Endothelial cell of umbilical vein (primary cell): Measurements from ENCODE around the gene RSF1. TPM values are rescaled to one million over a fixed set of nuclear protein-coding genes. Genes with fewer than 3 reads are reported as not detected.

ENCODE experiments used
- BruUV-seq: library from RNA; stranded (reverse); fragments of 400-500 nt; replicated peaks from 2 replicates; lab custom pipeline; 2021; lab: Mats Ljungman, UMichigan
- CTCF ChIA-PET: fragments of 300-600, 350-600 bp; sonication (Branson Sonifier 250); formaldehyde crosslinking; loops from one replicate; lab custom pipeline; 2021; ENCODE audit warnings: antibody characterized with exemption, inconsistent platforms; lab: Charles Lee
- POLR2A ChIA-PET: fragments of 300-600, 350-600 bp; sonication (Branson Sonifier 250); formaldehyde crosslinking; loops from one replicate; lab custom pipeline; 2021; ENCODE audit warnings: antibody characterized with exemption, inconsistent platforms; lab: Charles Lee
- DNase-seq: peaks from one replicate; pipeline ENCODE4 v3.0.0-alpha.2; 2011; ENCODE audit warnings: low read depth, low spot score
- FAIRE-seq: peaks from 2 replicates; lab custom pipeline; 2011; peaks lifted over from hg19 to GRCh38; lab: Jason Lieb, UNC
- H2AFZ ChIP-seq: 2 replicates; pipeline ENCODE4 v1.6.0; 2012; ENCODE audit warnings: low read depth, low read length, control low read depth, inconsistent platforms
- H3K27ac ChIP-seq: 2 replicates; pipeline ENCODE4 v1.5.1; 2011; ENCODE audit warnings: low read depth, mild to moderate bottlenecking, control low read depth, low read length, moderate library complexity; ENCODE audit not compliant: insufficient read depth
- H3K27me3 ChIP-seq, 2 experiments: 2 replicates each; pipeline versions ENCODE4 v1.6.0 to v1.6.1; 2011; ENCODE audit warnings: low read length in 2 of 2, mixed read lengths in 1 of 2; ENCODE audit not compliant: control insufficient read depth in 2 of 2, insufficient read depth in 2 of 2
- H3K36me3 ChIP-seq, 2 experiments: 2 replicates in 1 of 2; 3 replicates in 1 of 2; pipeline ENCODE4 v1.5.1; 2011; ENCODE audit warnings: low read length in 2 of 2, mild to moderate bottlenecking in 1 of 2, moderate library complexity in 1 of 2; ENCODE audit not compliant: control insufficient read depth in 2 of 2, insufficient read depth in 2 of 2; ENCODE audit errors: extremely low read depth in 1 of 2
- H3K4me1 ChIP-seq: 3 replicates; pipeline ENCODE4 v1.5.1; 2011; ENCODE audit warnings: mild to moderate bottlenecking, low read length; ENCODE audit not compliant: control insufficient read depth, insufficient read depth; ENCODE audit errors: extremely low read depth
- H3K4me2 ChIP-seq: 2 replicates; pipeline ENCODE4 v1.6.1; 2011; ENCODE audit warnings: low read length, control low read depth, mixed read lengths; ENCODE audit not compliant: insufficient read depth
- H3K4me3 ChIP-seq, 3 experiments: fragments of 200-600 bp in 1 of 3; sonication (generic), shearing (Covaris generic) in 1 of 3; replicated peaks in 1 of 3; 2 replicates each; pipeline ENCODE4 v1.5.1; 2011 to 2016; ENCODE audit warnings: control low read depth in 3 of 3, low read length in 3 of 3, mild to moderate bottlenecking in 2 of 3, inconsistent platforms in 1 of 3, low read depth in 1 of 3, moderate library complexity in 1 of 3; ENCODE audit not compliant: insufficient read depth in 1 of 3
- H3K79me2 ChIP-seq: 2 replicates; pipeline ENCODE4 v1.6.0; 2012; ENCODE audit warnings: low read length, inconsistent platforms; ENCODE audit not compliant: control insufficient read depth, insufficient read depth
- H3K9ac ChIP-seq: replicated peaks from 2 replicates; pipeline ENCODE3; 2011; ENCODE audit warnings: low read length, control low read depth; ENCODE audit not compliant: insufficient read depth; ENCODE audit errors: extremely low read depth
- H3K9me1 ChIP-seq: replicated peaks from 3 replicates; pipeline ENCODE4 v1.6.0; 2011; ENCODE audit warnings: mild to moderate bottlenecking, low read length; ENCODE audit not compliant: control insufficient read depth, insufficient read depth; ENCODE audit errors: extremely low read depth
- H3K9me3 ChIP-seq: replicated peaks from 2 replicates; pipeline ENCODE4 v1.5.1; 2012; ENCODE audit warnings: low read length, inconsistent platforms; ENCODE audit not compliant: control insufficient read depth, insufficient read depth
- H4K20me1 ChIP-seq: replicated peaks from 2 replicates; pipeline ENCODE3; 2011; ENCODE audit warnings: mild to moderate bottlenecking, low read length; ENCODE audit not compliant: control insufficient read depth, insufficient read depth; ENCODE audit errors: extremely low read depth
- EZH2 ChIP-seq: IDR thresholded peaks from 2 replicates; pipeline ENCODE4 v1.6.1; 2012; ENCODE audit warnings: borderline replicate concordance, low read depth, mild to moderate bottlenecking, moderate library complexity, low read length, inconsistent platforms; ENCODE audit not compliant: severe bottlenecking
- FOS ChIP-seq: IDR thresholded peaks from 2 replicates; pipeline ENCODE4 v1.6.1; 2011; ENCODE audit warnings: mild to moderate bottlenecking, low read length, moderate library complexity, borderline replicate concordance; ENCODE audit not compliant: insufficient read depth
- GATA2 ChIP-seq: IDR thresholded peaks from 2 replicates; pipeline ENCODE4 v1.7.0; 2011; ENCODE audit warnings: low read depth, mild to moderate bottlenecking, moderate library complexity, mixed read lengths, low read length; ENCODE audit not compliant: insufficient read length, insufficient read depth
- JUN ChIP-seq: IDR thresholded peaks from 2 replicates; pipeline ENCODE4 v1.6.1; 2011; ENCODE audit warnings: borderline replicate concordance, low read depth; ENCODE audit not compliant: insufficient read length, insufficient read depth
- MYC ChIP-seq: IDR thresholded peaks from one replicate; pipeline ENCODE4 v1.6.1; 2011; ENCODE audit warnings: mild to moderate bottlenecking, low read depth, low read length
- POLR2A ChIP-seq: IDR thresholded peaks from 2 replicates; pipeline ENCODE4 v1.6.1; 2012; ENCODE audit warnings: low read depth, mild to moderate bottlenecking, control low read depth, low read length
- POLR2AphosphoS5 ChIP-seq: IDR thresholded peaks from 2 replicates; pipeline ENCODE4 v1.6.1; 2012; ENCODE audit warnings: low read depth, mild to moderate bottlenecking, control low read depth, low read length, moderate library complexity; ENCODE audit not compliant: insufficient read depth
- dilution Hi-C: fragments of 300-500 bp; cut with MboI; formaldehyde crosslinking; loops from one replicate; pipeline ENCODE4 v1.15.0; 2019; ENCODE audit warnings: low sequenced_read_pairs; ENCODE audit not compliant: extremely low pct_ligation_motif_present
- intact Hi-C: fragments of 100-400 bp; cut with micrococcal nuclease; formaldehyde crosslinking; loops from one replicate; pipeline ENCODE4 v1.10.0; 2022
- polyA plus RNA-seq, 4 experiments: library from polyadenylated mRNA; depleted of rRNA in 3 of 4; stranded (reverse) in 3 of 4; unstranded in 1 of 4; fragments of >200 nt; gene quantifications; 2 replicates each; pipeline versions ENCODE4 v1.2.1 to v1.2.3, GENCODE V29; 2011 to 2012; ENCODE audit warnings: missing spikeins in 1 of 4
- total RNA-seq: library from RNA; stranded (reverse); gene quantifications from 2 replicates; pipeline ENCODE4 v1.2.3, GENCODE V29; 2021
- TF ChIP-seq, protein P1 (sequence below): IDR thresholded peaks from 2 replicates; pipeline ENCODE4 v1.6.1; 2011; ENCODE audit not compliant: insufficient read depth, insufficient read length
- TF ChIP-seq, protein P2 (sequence below), 2 donors: IDR thresholded peaks; 1 replicate in 1 of 2; 2 replicates in 1 of 2; pipeline ENCODE4 v1.5.1; 2011; ENCODE audit warnings: low read length in 2 of 2, mild to moderate bottlenecking in 2 of 2, moderate library complexity in 2 of 2, control low read depth in 1 of 2, inconsistent platforms in 1 of 2, low read depth in 1 of 2; ENCODE audit not compliant: insufficient read depth in 1 of 2; ENCODE audit errors: extremely low read depth in 1 of 2

Gene RSF1
- total and polyA plus RNA-seq, 2 donors (not counting 3 experiments of a cell fraction or from before 2014, with no cell fraction given) = 10.0 to 55.1 TPM

DNA sequence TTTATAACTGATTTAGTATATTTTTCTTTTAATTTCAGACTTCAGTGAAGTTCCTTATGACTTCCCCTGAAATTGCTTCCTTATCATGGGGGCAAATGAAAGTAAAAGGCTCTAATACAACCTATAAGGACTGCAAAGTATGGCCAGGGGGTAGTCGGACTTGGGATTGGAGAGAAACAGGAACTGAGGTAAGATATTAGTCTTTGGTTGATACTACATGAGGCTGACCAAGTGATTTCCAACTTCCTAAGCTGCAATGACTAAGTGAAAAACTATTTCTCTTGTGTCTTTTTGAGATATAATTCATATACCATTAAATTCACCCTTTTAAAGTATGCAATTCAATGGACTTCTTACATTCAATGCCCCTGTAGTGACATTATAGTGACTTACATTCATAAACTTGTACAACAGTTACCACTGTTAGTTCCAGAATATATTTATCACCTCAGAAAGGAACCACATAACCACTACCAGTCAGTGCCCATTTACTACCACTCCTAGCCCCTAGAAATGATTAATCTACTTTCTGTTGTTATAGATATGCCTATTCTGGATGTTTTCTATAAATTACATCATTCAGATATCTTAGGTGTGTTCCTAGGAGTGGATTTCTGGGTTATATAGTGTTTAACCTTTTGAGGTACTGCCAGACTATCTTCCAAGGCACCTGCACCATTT lies 22.1 kb upstream of the RSF1 start:
- intact Hi-C loops = loop anchor here (2.0 kb wide), 1 partner anchor 22 kb away; the partner anchor contains the start of genes AAMDC and RSF1
- FAIRE-seq = peak; percentile 82
- Histone ChIP-seq H3K79me2 (no peaks in the 10 kb centered on the region), H3K4me3 (no peak overlapping the region), H2AFZ (peak overlapping the region; percentile 50), H3K9me1 (no peaks in the 10 kb centered on the region), H3K36me3 (peaks cover 2 to 4% of the 10 kb centered on the region in 2 experiments), H3K4me2 (peak overlapping the region; percentile 58), H4K20me1 (no peaks in the 10 kb centered on the region), H3K9ac (no peak overlapping the region), H3K4me1 (peaks cover 14% of the 10 kb centered on the region), H3K9me3 (no peaks in the 10 kb centered on the region), H3K27ac (peak overlapping the region; percentile 45), H3K27me3 (no peaks in the 10 kb centered on the region)
- ChIA-PET POLR2A (no interaction called here), CTCF (interaction anchor here (1.0 to 1.5 kb wide), 2 partner anchors 157 to 204 kb away, joined by 3 read pairs; no protein-coding TSS in a partner anchor)
- peak; percentile 58 for DNase-seq
- no TSS peak for BruUV-seq
- dilution Hi-C loops = no loop called here
- TF ChIP-seq, protein P1, sequence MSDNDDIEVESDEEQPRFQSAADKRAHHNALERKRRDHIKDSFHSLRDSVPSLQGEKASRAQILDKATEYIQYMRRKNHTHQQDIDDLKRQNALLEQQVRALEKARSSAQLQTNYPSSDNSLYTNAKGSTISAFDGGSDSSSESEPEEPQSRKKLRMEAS = no peak
- TF ChIP-seq JUN (peak; percentile 37), FOS (peak; percentile 67), EZH2 (no peak)

DNA sequence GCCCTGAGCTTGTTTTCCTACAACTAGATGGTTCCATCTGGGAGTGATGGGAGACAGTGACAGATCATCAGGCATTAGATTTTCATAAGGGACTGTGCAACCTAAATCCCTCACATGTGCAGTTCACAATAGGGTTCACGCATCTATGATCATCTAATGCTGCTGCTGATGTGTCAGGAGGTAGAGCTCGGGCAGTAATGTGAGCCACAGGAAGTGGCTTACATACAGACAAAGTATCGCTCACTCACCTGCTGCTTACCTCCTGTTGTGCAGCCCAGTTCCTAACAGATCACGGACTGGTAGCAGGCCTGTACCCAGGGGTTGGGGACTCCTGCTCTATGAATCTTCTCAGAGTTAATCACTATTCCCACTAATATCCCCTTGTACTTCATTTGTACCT lies 12.8 kb upstream of the RSF1 start:
- no peaks in the 10 kb centered on the region for H3K79me2 ChIP-seq
- H3K36me3 ChIP-seq = no peaks in the 10 kb centered on the region
- no peaks in the 10 kb centered on the region for H3K4me1 ChIP-seq
- intact Hi-C loops (no loop called here), dilution Hi-C loops (no loop called here)
- no TSS peak for BruUV-seq
- no peak for FAIRE-seq
- H3K4me3 ChIP-seq = no peak overlapping the region
- H3K4me2 ChIP-seq = no peak overlapping the region
- no peak overlapping the region for H3K27ac ChIP-seq
- ChIA-PET CTCF (no interaction called here), POLR2A (no interaction called here)
- no peaks in the 10 kb centered on the region for H4K20me1 ChIP-seq
- H3K9me3 ChIP-seq = no peaks in the 10 kb centered on the region
- no peaks in the 10 kb centered on the region for H3K9me1 ChIP-seq
- H2AFZ ChIP-seq = no peak overlapping the region
- DNase-seq = no peak
- H3K9ac ChIP-seq = no peak overlapping the region
- no peaks in the 10 kb centered on the region for H3K27me3 ChIP-seq
- TF ChIP-seq POLR2A (no peak), GATA2 (no peak), JUN (no peak), FOS (no peak), POLR2AphosphoS5 (no peak), EZH2 (no peak), MYC (no peak)
- TF ChIP-seq, protein P1 = no peak
- TF ChIP-seq, protein P2, sequence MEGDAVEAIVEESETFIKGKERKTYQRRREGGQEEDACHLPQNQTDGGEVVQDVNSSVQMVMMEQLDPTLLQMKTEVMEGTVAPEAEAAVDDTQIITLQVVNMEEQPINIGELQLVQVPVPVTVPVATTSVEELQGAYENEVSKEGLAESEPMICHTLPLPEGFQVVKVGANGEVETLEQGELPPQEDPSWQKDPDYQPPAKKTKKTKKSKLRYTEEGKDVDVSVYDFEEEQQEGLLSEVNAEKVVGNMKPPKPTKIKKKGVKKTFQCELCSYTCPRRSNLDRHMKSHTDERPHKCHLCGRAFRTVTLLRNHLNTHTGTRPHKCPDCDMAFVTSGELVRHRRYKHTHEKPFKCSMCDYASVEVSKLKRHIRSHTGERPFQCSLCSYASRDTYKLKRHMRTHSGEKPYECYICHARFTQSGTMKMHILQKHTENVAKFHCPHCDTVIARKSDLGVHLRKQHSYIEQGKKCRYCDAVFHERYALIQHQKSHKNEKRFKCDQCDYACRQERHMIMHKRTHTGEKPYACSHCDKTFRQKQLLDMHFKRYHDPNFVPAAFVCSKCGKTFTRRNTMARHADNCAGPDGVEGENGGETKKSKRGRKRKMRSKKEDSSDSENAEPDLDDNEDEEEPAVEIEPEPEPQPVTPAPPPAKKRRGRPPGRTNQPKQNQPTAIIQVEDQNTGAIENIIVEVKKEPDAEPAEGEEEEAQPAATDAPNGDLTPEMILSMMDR (IDR thresholded peaks at IDR 0.05; ENCODE audit: extremely low read depth in 1 of 2, insufficient read depth in 1 of 2, low read depth in 1 of 2, low read length in 2 of 2) = no peak
